ENCODE results near the gene FARP1. TPM values are rescaled to one million over a fixed set of nuclear protein-coding genes. Genes with fewer than 3 reads are reported as not detected.
"Not testable (repeated sequence)": the region's sequence is repeated elsewhere in the genome, so short reads cannot be mapped to it uniquely, and the experiment has no call there.

FARP1 gene
- total RNA-seq, 2 experiments from 2014 or later: 0.55 to 1.9 TPM

DNA sequence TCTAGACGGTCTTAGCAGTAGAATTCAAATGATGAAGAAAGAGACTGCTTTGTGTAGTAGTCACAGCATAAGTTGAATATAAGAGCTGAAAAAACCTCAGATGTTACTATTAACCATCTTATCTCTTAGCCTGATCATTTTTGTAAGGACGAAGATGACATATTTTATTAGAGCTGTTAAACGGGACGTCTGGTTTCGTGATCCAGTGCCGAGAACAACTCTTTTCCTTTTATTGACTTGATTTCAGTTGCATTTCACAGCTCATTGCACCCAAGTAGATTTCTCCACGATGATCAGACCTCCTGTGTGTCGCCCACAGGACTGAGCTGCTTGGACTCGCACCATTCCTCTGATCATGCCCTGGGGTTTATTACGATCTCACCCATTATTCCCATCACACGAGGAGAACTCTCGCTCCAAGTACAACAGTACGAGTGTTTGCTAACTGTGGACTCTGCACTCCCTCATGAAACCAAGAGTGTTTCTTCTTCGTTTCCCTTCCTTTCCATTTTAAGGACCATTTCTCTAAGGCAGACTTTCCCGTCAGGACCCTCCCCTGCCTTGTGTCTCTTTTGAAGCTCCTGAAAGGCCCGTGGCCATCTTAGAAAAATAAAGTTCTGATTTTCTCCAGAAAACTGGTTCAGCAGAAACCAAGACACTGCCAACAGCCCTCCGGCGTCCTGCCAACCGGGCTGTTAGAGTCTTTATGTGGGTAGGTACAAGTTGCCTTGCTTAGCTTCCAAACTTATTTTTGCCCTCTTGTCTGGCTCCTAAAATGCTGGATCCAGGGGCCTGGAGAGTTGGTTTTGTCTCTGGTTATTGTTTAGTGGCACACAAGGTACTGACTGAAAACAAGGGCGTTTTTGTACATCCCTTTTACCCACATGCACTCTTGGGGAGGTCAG lies 82.4 kb downstream of the FARP1 start:
- POLR2A ChIA-PET: no interaction called here
- H3K27me3 Mint-ChIP-seq: peaks cover 6% of the 10 kb centered on the region
- DNase-seq: no peak
- no peak overlapping the region for H3K4me3 Mint-ChIP-seq
- H3K9me3 Mint-ChIP-seq: no peaks in the 10 kb centered on the region
- no peaks in the 10 kb centered on the region for H3K36me3 Mint-ChIP-seq
- H3K27ac Mint-ChIP-seq: no peak overlapping the region
- ATAC-seq (ENCODE audit: low read depth): no peak
- H3K4me1 Mint-ChIP-seq: no peaks in the 10 kb centered on the region

DNA sequence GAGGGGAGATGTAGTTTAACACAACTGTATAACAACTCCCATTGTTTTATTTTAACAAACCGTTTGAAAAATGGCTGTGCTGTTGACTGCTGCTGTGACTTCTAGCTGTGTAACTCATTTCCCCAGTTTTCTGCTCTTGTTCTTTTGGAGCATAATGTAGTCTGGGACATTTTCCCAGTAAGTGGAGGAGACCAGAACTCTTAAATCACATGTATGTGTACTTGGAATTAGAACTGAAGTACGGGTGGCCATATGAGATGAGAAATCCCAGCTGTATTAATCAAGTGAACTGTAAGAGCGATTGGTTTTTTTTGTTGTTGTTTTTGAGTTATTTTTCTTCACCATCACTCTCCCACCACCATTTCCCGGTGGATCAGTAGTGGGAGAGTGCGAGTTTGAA lies 83.6 kb downstream of the FARP1 start:
- no peak overlapping the region for H3K27ac Mint-ChIP-seq
- no peaks in the 10 kb centered on the region for H3K4me1 Mint-ChIP-seq
- no peak overlapping the region for H3K4me3 Mint-ChIP-seq
- no peaks in the 10 kb centered on the region for H3K9me3 Mint-ChIP-seq
- DNase-seq: no peak
- H3K36me3 Mint-ChIP-seq: no peaks in the 10 kb centered on the region
- POLR2A ChIA-PET: no interaction called here
- no peak for ATAC-seq (ENCODE audit: low read depth)
- H3K27me3 Mint-ChIP-seq: no peaks in the 10 kb centered on the region

DNA sequence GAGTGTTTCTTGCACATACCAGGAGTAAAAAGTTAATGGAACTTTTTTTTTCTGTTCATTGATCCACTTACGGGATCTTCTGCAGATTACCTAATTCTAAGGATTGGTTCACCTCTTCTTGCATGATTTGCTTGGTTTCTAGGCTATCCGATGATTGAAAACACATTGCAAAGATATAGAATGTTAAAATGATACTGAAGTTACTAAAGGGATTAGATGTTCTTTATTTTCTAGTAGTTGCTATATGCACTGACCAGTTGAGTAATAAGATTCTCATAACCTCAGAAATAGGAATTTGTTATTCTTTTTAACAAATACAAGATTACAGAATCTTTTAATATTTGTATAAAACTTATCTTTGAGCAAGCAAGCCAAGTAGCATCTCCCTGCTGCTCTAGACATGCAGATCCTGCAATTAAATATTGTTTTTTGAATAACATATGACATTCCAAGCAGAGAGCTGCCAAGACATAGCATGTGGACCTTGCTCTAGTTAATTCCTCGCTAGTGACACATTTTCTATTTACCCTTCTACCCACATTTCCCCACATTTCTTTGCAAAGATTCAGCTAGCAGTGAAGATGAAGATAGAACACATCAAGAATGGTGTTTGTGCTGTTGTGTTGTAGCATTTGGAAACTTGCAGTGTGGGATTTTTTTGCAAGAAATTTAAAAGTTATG lies 85.9 kb downstream of the FARP1 start:
- Mint-ChIP-seq H3K36me3 (no peaks in the 10 kb centered on the region), H3K4me3 (no peak overlapping the region), H3K27me3 (no peaks in the 10 kb centered on the region), H3K4me1 (no peaks in the 10 kb centered on the region), H3K27ac (no peak overlapping the region), H3K9me3 (no peaks in the 10 kb centered on the region)
- DNase-seq (no peak), ATAC-seq (ENCODE audit: low read depth) (no peak)
- POLR2A ChIA-PET: no interaction called here

GRCh38 chr13:98230762-98231161 lies 87.9 kb downstream of the FARP1 start:
- H3K4me1 Mint-ChIP-seq; H3K27me3 Mint-ChIP-seq; H3K4me3 Mint-ChIP-seq; DNase-seq; H3K27ac Mint-ChIP-seq; ATAC-seq (ENCODE audit: low read depth); H3K36me3 Mint-ChIP-seq; POLR2A ChIA-PET; H3K9me3 Mint-ChIP-seq: not testable (repeated sequence)

DNA sequence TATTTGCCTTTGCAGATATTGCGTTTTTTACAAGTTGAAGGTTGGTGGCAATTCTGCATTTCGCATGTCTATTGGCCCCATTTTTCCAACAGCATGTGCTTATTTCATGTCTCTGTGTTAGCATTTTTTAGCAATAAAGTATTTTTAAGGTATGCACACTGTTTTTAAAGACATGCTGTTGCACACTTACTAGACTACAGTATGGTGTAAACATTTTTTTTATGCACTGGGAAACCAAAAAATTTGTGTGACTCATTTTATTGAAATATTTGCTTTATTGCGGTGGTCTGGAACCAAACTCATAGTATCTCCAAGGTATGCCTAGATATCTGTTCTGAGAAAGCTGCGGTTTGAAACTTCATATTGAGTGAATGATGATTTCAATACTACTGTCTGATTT lies 89.6 kb downstream of the FARP1 start:
- no peak overlapping the region for H3K27ac Mint-ChIP-seq
- no peak for DNase-seq
- ATAC-seq (ENCODE audit: low read depth): no peak
- POLR2A ChIA-PET: no interaction called here
- H3K27me3 Mint-ChIP-seq: no peaks in the 10 kb centered on the region
- no peaks in the 10 kb centered on the region for H3K9me3 Mint-ChIP-seq
- H3K36me3 Mint-ChIP-seq: no peaks in the 10 kb centered on the region
- no peak overlapping the region for H3K4me3 Mint-ChIP-seq
- no peaks in the 10 kb centered on the region for H3K4me1 Mint-ChIP-seq

DNA sequence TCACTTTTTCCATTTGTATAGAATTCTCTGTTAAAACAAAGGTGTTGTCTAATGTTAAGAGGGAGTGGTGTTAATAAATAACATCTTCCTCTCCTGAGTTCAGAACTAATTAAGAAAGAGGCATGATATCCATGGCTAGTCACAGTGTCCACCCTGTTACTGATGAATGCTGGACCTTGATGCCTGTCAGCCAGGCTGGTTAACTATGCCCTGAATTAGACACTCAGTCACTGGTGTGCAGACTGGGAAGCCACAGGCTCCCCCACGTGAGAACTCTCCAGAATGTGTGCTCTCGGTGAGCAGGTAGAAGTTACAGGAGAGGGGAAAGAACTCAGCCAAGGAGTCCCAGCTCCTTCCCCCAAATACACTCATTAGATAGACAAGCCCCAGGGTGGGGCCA lies 90.2 kb downstream of the FARP1 start:
- Mint-ChIP-seq H3K36me3 (no peaks in the 10 kb centered on the region), H3K27me3 (peaks cover 2% of the 10 kb centered on the region), H3K9me3 (no peaks in the 10 kb centered on the region), H3K4me3 (no peak overlapping the region), H3K4me1 (no peaks in the 10 kb centered on the region), H3K27ac (no peak overlapping the region)
- POLR2A ChIA-PET: no interaction called here
- no peak for ATAC-seq (ENCODE audit: low read depth)
- no peak for DNase-seq

DNA sequence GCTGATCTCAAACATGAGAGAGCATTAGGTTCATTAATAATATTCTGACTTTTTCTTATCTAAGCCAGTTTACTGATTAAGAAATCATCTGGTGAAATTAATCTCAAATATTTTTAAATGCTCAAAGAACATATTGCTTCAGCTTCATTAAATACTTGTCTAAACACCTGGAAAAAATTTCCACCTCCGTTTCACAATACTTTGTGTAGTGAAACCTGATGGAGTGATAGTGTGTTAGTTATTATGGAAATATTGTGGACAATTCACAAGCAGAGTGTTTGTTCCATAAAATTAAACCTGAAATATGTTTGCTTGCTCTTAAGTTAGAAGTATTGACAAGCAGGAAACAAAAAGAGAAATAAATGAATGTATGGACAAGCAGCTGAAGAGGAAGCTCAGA lies 91.5 kb downstream of the FARP1 start:
- POLR2A ChIA-PET: no interaction called here
- DNase-seq (no peak), ATAC-seq (ENCODE audit: low read depth) (no peak)
- Mint-ChIP-seq H3K27me3 (peaks cover 2% of the 10 kb centered on the region), H3K9me3 (no peaks in the 10 kb centered on the region), H3K4me1 (no peaks in the 10 kb centered on the region), H3K4me3 (no peak overlapping the region), H3K27ac (no peak overlapping the region), H3K36me3 (no peaks in the 10 kb centered on the region)

- POLR2A ChIA-PET: no interaction called here
- no peaks in the 10 kb centered on the region for H3K36me3 Mint-ChIP-seq
- H3K9me3 Mint-ChIP-seq: no peaks in the 10 kb centered on the region
- H3K4me1 Mint-ChIP-seq: no peaks in the 10 kb centered on the region
- H3K4me3 Mint-ChIP-seq: no peak overlapping the region
- peaks cover 2% of the 10 kb centered on the region for H3K27me3 Mint-ChIP-seq
- DNase-seq: no peak
- ATAC-seq (ENCODE audit: low read depth): no peak
- no peak overlapping the region for H3K27ac Mint-ChIP-seq
These were observed 93.3 kb downstream of the FARP1 start for GRCh38 chr13:98236197-98236596.

DNA sequence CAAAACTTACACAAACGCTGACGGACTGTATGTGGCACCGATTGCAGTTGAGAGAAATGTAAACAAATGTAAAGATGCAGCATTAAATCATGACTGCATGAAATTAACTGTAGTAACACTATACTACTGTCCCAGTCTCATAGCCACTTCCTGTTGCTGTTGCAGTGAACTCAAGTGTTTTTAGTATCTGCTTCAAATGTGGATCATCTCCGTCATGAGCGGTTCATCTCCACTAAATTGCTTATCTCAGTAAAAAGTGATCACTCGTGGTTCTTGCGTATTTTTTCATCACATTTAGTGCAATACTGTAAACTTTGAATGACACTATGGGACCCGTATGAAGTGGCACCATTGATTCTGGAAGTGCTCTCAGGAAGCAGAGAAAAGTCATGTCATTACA lies 94.4 kb downstream of the FARP1 start:
- Mint-ChIP-seq H3K27me3 (peaks cover 2% of the 10 kb centered on the region), H3K4me3 (no peak overlapping the region), H3K4me1 (no peaks in the 10 kb centered on the region), H3K27ac (no peak overlapping the region), H3K9me3 (no peaks in the 10 kb centered on the region), H3K36me3 (no peaks in the 10 kb centered on the region)
- ATAC-seq (ENCODE audit: low read depth): no peak
- POLR2A ChIA-PET: no interaction called here
- no peak for DNase-seq

- ATAC-seq (ENCODE audit: low read depth) (no peak), DNase-seq (no peak)
- H3K4me1 Mint-ChIP-seq: no peaks in the 10 kb centered on the region
- POLR2A ChIA-PET: no interaction called here
- H3K27me3 Mint-ChIP-seq: peaks cover 12% of the 10 kb centered on the region
- H3K4me3 Mint-ChIP-seq: no peak overlapping the region
- H3K9me3 Mint-ChIP-seq: no peaks in the 10 kb centered on the region
- H3K36me3 Mint-ChIP-seq: no peaks in the 10 kb centered on the region
- no peak overlapping the region for H3K27ac Mint-ChIP-seq
These were observed 96.5 kb downstream of the FARP1 start for GRCh38 chr13:98239162-98240076.

DNA sequence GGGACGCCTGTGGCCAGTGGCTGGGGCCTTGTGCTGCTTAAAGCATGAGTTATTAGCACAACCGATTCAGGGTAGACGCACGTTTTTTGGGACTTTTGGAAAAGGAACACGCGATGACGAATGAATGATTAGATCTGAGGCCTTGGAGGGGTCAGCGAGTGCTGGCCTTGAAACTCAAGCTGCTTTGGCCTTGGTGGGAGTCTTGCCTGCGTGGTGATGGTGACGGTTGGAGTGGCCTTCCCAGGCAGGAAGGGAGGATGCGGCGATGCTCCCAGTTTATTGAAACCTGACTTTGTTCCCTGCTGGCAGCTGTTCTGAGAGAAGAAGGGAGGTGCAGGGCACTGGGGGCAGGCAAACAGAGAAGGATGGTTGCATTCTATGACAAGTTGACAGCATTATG lies 97.2 kb downstream of the FARP1 start:
- H3K27me3 Mint-ChIP-seq: peaks cover 18% of the 10 kb centered on the region
- H3K4me1 Mint-ChIP-seq: no peaks in the 10 kb centered on the region

DNA sequence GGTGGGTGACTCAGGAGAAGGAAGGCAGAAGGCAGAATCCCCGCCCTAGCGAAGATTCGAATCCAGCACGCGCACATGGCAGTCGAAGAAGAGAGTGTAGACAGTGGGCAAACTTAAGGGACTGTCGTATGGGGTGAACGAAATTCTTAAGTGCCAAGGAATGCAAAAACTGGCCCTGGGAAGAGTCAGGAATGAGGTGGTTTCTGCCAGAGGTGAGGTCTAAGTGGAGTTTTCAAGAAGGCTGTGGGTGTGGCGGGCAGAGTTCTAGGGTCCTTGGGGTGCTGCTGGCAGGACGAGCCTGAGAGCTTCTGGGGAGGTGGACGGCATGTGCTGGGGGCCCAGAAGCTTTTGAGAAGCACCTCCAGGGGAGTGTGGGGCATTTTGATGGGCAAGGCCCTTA lies 98.1 kb downstream of the FARP1 start:
- no peak overlapping the region for H3K4me3 Mint-ChIP-seq
- DNase-seq (no peak), ATAC-seq (ENCODE audit: low read depth) (no peak)
- no peaks in the 10 kb centered on the region for H3K9me3 Mint-ChIP-seq
- POLR2A ChIA-PET: no interaction called here
- peaks cover 22% of the 10 kb centered on the region for H3K27me3 Mint-ChIP-seq
- no peak overlapping the region for H3K27ac Mint-ChIP-seq
- H3K36me3 Mint-ChIP-seq: no peaks in the 10 kb centered on the region
- H3K4me1 Mint-ChIP-seq: no peaks in the 10 kb centered on the region

More for the DNA sequence above, 97.2 kb downstream of the FARP1 start:
- POLR2A ChIA-PET: no interaction called here
- Mint-ChIP-seq H3K4me3 (no peak overlapping the region), H3K27ac (no peak overlapping the region), H3K36me3 (no peaks in the 10 kb centered on the region), H3K9me3 (no peaks in the 10 kb centered on the region)
- ATAC-seq (ENCODE audit: low read depth): no peak
- DNase-seq: no peak

GRCh38 chr13:98241976-98242375 lies 99.1 kb downstream of the FARP1 start:
- no peaks in the 10 kb centered on the region for H3K4me1 Mint-ChIP-seq

More at GRCh38 chr13:98241976-98242375, 99.1 kb downstream of the FARP1 start:
- Mint-ChIP-seq H3K27me3 (peaks cover 22% of the 10 kb centered on the region), H3K9me3 (no peaks in the 10 kb centered on the region), H3K36me3 (no peaks in the 10 kb centered on the region), H3K4me3 (no peak overlapping the region), H3K27ac (no peak overlapping the region)
- ATAC-seq (ENCODE audit: low read depth) (no peak), DNase-seq (no peak)
- POLR2A ChIA-PET: no interaction called here
